NT2/D1 (cell line): ENCODE measurements around the gene ABCC8.
A peak's percentile ranks its signal among the peaks of the same experiment; 100 is the strongest.

ENCODE experiments used
- DNase-seq: peaks from one replicate; pipeline ENCODE4 v3.0.0-alpha.2; 2011; ENCODE audit warnings: low read depth, low spot score
- H3K27me3 ChIP-seq: 2 replicates; pipeline ENCODE4 v1.6.0; 2011; ENCODE audit warnings: mild to moderate bottlenecking; ENCODE audit not compliant: insufficient read length, insufficient read depth
- H3K36me3 ChIP-seq: 2 replicates; pipeline ENCODE4 v1.6.1; 2011; ENCODE audit warnings: mild to moderate bottlenecking, low read length, mixed read lengths; ENCODE audit not compliant: insufficient read depth, insufficient read length
- H3K4me1 ChIP-seq: 2 replicates; pipeline ENCODE4 v1.5.1; 2011; ENCODE audit not compliant: insufficient read depth, insufficient read length
- H3K4me3 ChIP-seq: 2 replicates; pipeline ENCODE4 v1.5.1; 2011; ENCODE audit warnings: low read depth; ENCODE audit not compliant: insufficient read length
- H3K9ac ChIP-seq: 2 replicates; pipeline ENCODE4 v1.6.0; 2011; ENCODE audit warnings: low read depth; ENCODE audit not compliant: insufficient read length
- H3K9me3 ChIP-seq: 2 replicates; pipeline ENCODE4 v1.5.1; 2011; ENCODE audit warnings: mild to moderate bottlenecking, low read length; ENCODE audit not compliant: insufficient read depth
- SUZ12 ChIP-seq: IDR thresholded peaks from 2 replicates; pipeline ENCODE4 v1.6.1; 2011; ENCODE audit not compliant: insufficient read length, insufficient read depth; ENCODE audit errors: extremely low read depth
- YY1 ChIP-seq: IDR thresholded peaks from 2 replicates; pipeline ENCODE4 v1.6.1; 2011; ENCODE audit not compliant: insufficient read length, insufficient read depth
- ZNF274 ChIP-seq: IDR thresholded peaks from 2 replicates; pipeline ENCODE4 v1.6.1; 2011; ENCODE audit warnings: mild to moderate bottlenecking, low read depth, low read length

ABCC8 gene

DNA sequence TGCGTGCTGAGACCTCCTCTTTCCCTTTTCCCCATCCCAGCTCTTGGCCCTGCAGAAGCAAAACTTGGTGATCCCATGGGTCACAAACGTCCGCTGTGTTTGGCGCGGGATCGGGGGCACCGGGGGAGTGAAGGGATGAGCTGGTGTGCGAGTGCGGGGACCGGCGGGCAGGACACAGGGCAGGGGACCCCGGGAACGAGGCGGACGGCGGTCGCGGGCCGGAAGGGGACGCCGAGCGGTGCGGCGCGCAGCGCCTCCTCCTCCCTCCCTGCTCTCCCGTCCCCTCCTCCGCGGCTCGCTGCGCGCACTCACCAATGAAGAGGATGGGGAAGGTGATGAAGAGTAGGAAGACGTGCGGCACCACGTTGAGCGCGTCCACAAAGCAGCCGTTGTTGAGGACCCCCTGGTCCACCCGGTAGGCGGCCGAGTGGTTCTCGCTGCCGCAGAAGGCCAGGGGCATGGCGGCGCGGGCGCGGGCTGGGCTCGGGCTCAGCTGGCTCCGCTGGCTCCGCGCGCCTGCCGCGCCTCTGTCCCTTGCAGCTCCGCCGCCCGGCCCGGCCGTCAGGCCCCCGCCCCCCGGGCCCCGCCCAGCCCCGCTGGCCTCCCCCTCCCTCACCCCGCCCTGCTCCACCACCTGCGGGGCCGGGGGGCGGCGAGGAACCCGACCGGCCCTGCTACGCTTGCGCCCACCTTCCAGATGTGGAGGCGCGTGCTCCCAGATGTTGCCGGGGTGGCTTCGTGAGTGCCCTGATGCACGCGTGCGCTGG, at the start of gene ABCC8:
TSS of gene ABCC8 (minus strand) at position 529 of the 767 bp plus-strand sequence. CDS start at position 460, 69 bp downstream.
- TF ChIP-seq SUZ12 (peak; percentile 81), ZNF274 (no peak), YY1 (no peak)
- Histone ChIP-seq H3K4me1 (no peaks in the 10 kb centered on the region), H3K4me3 (peak within 1 kb of the TSS; percentile 66), H3K36me3 (no peaks in the 10 kb centered on the region), H3K9ac (peak within 1 kb of the TSS; percentile 77), H3K27me3 (peaks cover 45% of the 10 kb centered on the region), H3K9me3 (no peaks in the 10 kb centered on the region)
- no peak for DNase-seq

DNA sequence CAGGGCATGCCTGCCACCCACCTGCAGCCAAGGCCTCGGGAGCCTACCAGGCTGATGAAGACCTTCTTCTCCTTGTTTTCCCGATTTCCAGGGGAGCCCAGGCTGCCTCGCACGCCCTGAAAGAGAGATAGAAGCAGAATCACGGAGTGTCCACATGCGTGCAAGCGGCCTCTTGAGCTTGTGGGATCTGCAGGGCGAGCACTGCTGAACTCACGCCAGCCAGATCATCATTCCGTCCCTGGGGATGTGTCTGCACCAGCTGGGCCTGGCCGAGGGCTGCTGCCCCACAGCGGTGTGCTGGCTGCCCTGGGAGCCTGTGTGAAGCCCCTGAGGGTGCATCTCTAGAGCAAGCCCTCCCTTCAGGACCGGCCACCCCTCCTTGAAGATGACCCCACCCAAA, 49.7 kb upstream of the ABCC8 start:
- no peaks in the 10 kb centered on the region for H3K36me3 ChIP-seq
- H3K4me1 ChIP-seq = peaks cover 5% of the 10 kb centered on the region
- no peak overlapping the region for H3K4me3 ChIP-seq
- H3K27me3 ChIP-seq = no peaks in the 10 kb centered on the region
- H3K9ac ChIP-seq = no peak overlapping the region
- no peaks in the 10 kb centered on the region for H3K9me3 ChIP-seq
- DNase-seq = no peak
- TF ChIP-seq ZNF274 (no peak), SUZ12 (no peak), YY1 (no peak)

DNA sequence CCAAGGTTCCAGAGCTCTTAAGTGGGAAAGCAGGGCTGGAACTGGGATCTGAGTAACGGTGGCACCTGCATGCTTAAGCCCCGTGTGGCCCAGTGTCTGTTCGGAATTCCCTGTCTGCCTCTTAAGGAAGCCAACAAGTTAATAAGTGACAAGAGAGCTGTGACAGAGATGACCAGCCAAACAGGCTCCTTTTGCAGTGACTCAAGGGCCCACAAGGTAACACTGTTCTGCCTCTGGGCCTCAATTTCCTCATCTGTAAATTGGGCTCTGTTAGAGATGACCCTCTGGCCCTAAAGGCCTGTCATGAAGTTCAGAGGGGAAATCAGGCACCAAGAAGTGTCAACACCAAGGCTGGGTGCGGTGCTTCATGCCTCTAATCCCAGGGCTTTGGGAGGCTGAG, 48.9 kb upstream of the ABCC8 start:
- Histone ChIP-seq H3K4me1 (peaks cover 5% of the 10 kb centered on the region), H3K9ac (no peak overlapping the region), H3K4me3 (no peak overlapping the region), H3K9me3 (no peaks in the 10 kb centered on the region), H3K27me3 (no peaks in the 10 kb centered on the region), H3K36me3 (no peaks in the 10 kb centered on the region)
- TF ChIP-seq YY1 = no peak
- no peak for TF ChIP-seq ZNF274
- no peak for TF ChIP-seq SUZ12
- no peak for DNase-seq

GRCh38 chr11:17524221-17524620, 47.6 kb upstream of the ABCC8 start:
- no peak for DNase-seq
- Histone ChIP-seq H3K36me3 (no peaks in the 10 kb centered on the region), H3K27me3 (no peaks in the 10 kb centered on the region), H3K9me3 (no peaks in the 10 kb centered on the region), H3K9ac (no peak overlapping the region), H3K4me1 (peaks cover 5% of the 10 kb centered on the region), H3K4me3 (no peak overlapping the region)
- no peak for TF ChIP-seq YY1

GRCh38 chr11:17522655-17523054, 46.0 kb upstream of the ABCC8 start:
- peaks cover 2% of the 10 kb centered on the region for H3K4me1 ChIP-seq
- no peak for TF ChIP-seq SUZ12
- TF ChIP-seq YY1 = no peak
- no peak for TF ChIP-seq ZNF274
- H3K4me3 ChIP-seq = no peak overlapping the region
- no peaks in the 10 kb centered on the region for H3K36me3 ChIP-seq
- no peaks in the 10 kb centered on the region for H3K9me3 ChIP-seq
- no peak overlapping the region for H3K9ac ChIP-seq
- DNase-seq = no peak
- H3K27me3 ChIP-seq = no peaks in the 10 kb centered on the region

DNA sequence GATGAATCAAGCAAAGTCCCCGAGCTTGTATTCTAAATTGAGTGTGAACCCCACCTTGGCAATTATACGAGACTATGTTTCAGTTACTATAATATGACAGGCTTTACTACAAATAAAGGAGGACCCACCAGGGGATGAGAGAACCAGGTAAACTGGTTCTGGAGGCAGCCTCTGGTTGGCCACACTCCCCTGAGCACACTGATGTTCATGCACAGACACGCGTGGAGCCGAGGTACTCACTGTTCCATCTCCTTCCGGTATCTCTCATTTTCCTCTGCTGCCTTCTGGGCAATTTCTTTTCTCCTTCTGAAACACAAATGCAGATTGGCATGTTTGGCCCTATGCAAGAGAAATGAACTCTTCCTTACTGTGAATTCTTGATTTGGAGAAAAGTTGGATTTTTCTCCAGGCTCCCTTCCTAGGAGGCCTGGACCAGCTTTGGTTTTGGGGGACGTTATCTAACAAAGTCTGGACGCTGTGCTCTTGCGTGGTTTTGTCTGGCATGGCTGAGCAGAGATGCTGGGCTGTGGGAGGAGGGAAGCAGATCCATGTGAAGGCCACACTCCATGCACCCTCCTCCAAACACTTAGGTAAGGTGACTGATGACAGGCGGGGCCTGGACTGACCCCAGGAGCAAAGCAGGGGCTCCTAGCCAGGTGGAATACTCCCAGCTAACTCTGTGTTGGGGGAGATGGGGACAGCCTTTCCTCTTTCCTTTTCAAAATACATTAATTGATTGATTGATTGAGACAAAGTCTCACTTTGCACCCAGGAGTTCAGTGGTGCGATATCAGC, 44.7 kb upstream of the ABCC8 start:
- Histone ChIP-seq H3K4me1 (no peaks in the 10 kb centered on the region), H3K4me3 (no peak overlapping the region), H3K9ac (no peak overlapping the region), H3K9me3 (no peaks in the 10 kb centered on the region), H3K27me3 (no peaks in the 10 kb centered on the region), H3K36me3 (no peaks in the 10 kb centered on the region)
- TF ChIP-seq SUZ12 (no peak), YY1 (no peak), ZNF274 (no peak)
- no peak for DNase-seq
